C4-2B (cell line): ENCODE measurements around the gene GPATCH4.

Experiments used
- ZFX ChIP-seq: fragments of 450-650 bp; IDR thresholded peaks from 2 replicates; pipeline ENCODE4 v1.6.1; 2017
- TF ChIP-seq, protein P1 (sequence below): fragments of 450-650 bp; conservative IDR thresholded peaks from 2 replicates; pipeline ENCODE4 v1.5.1; 2017; ENCODE audit warnings: mild to moderate bottlenecking

DNA sequence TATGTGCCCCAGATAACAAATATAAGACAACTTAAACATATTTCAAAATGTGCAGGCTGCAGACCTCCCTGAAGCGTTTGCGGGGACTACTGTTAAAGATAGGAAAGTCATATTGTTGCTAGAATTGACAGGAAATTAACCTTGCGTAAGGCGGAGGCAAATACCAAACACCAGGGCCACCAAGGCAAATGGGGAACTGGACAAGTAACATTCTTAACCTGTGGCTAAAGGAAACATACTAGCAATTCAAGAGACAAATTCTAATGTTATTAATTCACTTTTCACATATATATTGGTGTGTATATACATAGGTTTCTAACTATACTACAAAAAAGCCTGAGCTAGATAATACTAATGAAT lies 24.8 kb upstream of the GPATCH4 start:
- TF ChIP-seq, protein P1, sequence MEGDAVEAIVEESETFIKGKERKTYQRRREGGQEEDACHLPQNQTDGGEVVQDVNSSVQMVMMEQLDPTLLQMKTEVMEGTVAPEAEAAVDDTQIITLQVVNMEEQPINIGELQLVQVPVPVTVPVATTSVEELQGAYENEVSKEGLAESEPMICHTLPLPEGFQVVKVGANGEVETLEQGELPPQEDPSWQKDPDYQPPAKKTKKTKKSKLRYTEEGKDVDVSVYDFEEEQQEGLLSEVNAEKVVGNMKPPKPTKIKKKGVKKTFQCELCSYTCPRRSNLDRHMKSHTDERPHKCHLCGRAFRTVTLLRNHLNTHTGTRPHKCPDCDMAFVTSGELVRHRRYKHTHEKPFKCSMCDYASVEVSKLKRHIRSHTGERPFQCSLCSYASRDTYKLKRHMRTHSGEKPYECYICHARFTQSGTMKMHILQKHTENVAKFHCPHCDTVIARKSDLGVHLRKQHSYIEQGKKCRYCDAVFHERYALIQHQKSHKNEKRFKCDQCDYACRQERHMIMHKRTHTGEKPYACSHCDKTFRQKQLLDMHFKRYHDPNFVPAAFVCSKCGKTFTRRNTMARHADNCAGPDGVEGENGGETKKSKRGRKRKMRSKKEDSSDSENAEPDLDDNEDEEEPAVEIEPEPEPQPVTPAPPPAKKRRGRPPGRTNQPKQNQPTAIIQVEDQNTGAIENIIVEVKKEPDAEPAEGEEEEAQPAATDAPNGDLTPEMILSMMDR, result peak; percentile 78
- no peak for TF ChIP-seq ZFX
